Sigmoid colon (tissue), 4 donors: ENCODE results near the gene UBTD1.

Experiments used
- CTCF ChIP-seq, 4 experiments: fragments of 450-650 bp in 3 of 4; fragments of 200-600 bp in 1 of 4; IDR thresholded peaks; one replicate each; pipeline ENCODE4 v1.5.1; 2016 to 2019; ENCODE audit warnings: antibody characterized with exemption in 4 of 4, mild to moderate bottlenecking in 3 of 4, moderate library complexity in 2 of 4
- EP300 ChIP-seq, 4 donors: sonication (generic); formaldehyde crosslinking; IDR thresholded peaks; one replicate each; pipeline ENCODE4 v1.6.1; 2017; ENCODE audit warnings: antibody characterized with exemption in 4 of 4
- POLR2A ChIP-seq, 2 donors: fragments of 450-650 bp; IDR thresholded peaks; one replicate each; pipeline ENCODE4 v1.6.1; 2016; ENCODE audit warnings: antibody characterized with exemption in 2 of 2, mild to moderate bottlenecking in 2 of 2, moderate library complexity in 2 of 2
- POLR2AphosphoS5 ChIP-seq, 4 donors: sonication (generic); formaldehyde crosslinking; IDR thresholded peaks; one replicate each; pipeline ENCODE4 v1.6.1; 2017; ENCODE audit warnings: antibody characterized with exemption in 4 of 4

GRCh38 chr10:97502916-97503315 lies 4.2 kb downstream of the UBTD1 start:
- TF ChIP-seq CTCF (IDR thresholded peaks at IDR 0.05) (no peak), EP300 (IDR thresholded peaks at IDR 0.05) (no peak), POLR2AphosphoS5 (IDR thresholded peaks at IDR 0.05) (no peak), POLR2A (IDR thresholded peaks at IDR 0.05) (no peak)
